SKM-1 (cell line): Measurements from ENCODE around the gene CALR.
"Not testable (repeated sequence)": the region's sequence is repeated elsewhere in the genome, so short reads cannot be mapped to it uniquely, and the experiment has no call there.

Experiments
- DNase-seq: peaks from one replicate; lab custom pipeline; 2025; ENCODE audit not compliant: unreplicated experiment; lab: John Stamatoyannopoulos, UW

The CALR gene

DNA sequence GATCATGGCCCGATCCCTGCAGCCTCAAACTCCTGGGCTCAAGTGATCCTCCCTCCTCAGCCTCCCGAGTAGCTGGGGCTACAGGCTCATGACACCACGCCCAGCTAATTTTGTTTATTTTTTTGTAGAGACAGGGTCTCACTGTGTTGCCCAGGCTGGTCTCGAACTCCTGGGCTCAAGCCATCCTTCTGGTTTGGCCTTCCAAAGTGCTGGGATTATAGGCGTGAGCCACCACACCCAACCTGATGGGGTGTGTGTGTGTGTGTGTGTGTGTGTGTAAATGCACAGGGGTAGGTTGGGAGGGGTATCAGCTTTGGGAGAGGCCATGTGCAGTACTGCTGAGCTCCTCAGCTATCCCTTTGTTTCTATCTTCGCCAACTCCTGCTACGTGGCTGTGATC is 37.7 kb downstream of the CALR start:
- DNase-seq: not testable (repeated sequence)

DNA sequence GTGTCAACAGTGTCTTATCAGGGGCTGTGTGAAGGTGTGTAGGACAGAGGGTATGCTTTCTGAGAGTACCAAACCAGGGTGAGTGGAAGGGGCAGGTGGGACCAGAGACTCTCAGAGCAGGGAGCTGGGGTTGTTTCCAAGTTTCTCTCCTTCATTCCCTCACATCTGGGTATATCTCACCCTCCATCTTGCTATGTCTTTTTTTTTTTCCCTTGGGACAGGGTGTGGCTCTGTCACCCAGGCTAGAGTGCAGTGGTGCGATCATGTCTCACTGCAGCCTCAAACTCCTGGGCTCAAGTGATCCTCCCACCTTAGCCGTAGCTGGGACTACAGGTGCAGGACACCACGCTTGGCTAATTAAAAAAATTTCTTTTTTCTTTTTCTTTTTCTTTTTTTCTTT is 41.6 kb downstream of the CALR start:
- DNase-seq: no peak

- DNase-seq: no peak
Measured at GRCh38 chr19:12982648-12983047, 44.2 kb downstream of the CALR start.

DNA sequence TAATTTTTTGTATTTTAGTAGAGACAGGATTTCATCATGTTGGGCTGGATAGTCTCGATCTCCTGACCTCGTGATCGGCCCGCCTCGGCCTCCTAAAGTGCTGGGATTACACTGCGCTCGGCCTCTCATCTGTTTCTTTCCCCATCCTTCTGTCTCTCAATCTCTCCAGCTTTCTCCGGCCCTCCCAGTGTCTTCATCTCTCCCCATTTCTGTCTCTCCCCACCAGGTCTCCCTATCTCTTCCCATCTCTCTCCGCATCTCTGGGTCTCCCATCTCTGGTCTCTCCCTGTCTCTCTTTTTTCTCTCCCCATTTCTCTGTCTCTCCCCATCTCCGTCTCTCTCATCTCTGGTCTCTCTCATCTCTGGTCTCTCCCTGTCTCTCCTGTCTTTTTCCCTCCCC is 44.7 kb downstream of the CALR start:
- no peak for DNase-seq

DNA sequence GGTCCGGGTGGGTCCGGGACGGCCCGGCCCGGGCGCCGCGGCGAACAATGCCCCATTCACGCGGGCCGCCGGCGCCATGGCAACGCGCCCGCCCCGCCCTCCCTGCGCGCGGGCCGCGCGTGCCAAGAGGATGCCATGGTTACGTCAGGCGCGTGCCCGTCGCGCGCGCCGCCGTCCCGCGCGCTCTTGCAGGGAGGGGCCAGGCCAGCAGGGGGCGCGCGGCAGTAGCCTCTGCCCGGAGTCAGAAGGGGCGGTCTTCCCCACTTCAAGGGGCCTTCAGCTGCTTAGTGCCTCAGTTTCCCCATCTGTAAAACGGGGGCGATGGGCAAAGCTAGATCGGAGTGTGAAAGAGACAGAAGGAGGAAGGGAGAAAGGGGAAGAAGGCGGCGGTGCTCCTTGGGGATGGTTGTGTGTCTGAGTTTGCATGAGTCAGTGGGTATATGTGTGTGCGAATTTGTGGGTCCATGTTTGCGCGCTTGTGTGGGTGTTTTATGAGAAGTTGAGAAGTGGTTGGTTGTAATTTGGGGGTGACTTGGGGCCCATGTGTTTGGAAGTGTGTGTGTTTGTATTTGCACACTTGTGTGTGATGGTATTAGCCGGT is 45.2 kb downstream of the CALR start:
- DNase-seq: peak; percentile 19

DNA sequence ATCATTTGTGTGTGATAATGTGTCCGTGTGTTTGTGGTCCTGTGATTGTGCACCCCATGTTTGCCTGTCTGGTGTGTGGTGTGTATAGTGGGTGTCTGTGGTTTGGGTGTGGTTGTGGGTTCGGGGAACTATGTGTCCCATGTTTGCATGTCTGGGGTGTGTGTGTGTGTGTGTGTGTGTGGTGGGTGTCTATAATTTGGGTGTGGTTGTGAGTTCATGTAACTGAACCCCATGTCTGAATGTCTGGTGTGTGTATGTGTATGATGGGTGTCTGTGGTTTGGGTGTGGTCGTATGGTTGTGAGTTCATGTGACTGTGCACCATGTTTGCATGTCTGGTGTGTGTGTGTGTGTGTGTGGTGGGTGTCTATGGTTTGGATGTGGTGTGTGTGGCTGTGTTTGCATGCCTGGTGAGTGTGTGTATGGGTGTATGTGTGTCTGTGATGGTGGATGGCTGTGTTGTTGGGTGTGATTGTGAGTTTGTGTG is 45.8 kb downstream of the CALR start:
- DNase-seq: no peak

- no peak for DNase-seq
Measured at GRCh38 chr19:12984683-12985048, 46.3 kb downstream of the CALR start.

DNA sequence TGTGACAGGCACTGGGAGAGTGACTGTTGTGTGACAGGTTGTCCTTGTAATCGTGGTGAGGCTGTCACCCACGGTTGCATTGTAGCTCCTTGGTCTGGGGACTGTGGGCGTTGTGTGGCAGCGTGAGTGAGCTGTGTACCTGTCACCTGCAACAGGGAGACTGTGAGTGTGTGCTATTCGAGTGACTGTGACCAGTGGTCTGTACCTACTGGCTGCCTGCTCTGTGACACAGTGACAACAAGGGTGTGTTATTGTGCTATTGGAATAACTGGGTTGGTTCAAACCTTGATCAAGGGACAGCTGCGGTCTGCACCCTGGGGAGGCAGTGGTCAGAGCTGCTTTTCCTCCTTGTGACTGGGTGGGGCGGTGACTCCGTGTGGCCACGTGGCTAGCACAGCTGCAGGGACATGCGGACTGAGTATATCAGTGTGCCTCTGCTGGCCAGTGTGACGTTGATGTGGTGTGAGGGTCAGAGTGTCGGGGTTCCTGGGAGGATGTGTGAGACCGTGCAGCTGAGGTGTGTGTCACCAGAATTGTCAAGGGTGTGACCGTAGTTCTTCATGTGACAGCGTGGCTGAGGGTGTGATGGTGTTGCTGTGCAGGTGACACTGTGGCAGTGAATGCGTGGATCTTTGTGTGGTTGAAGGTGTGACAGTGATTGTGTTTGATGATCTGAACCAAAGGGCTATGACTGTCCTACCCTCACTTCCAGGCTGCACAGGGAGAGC is 46.8 kb downstream of the CALR start:
- no peak for DNase-seq

- DNase-seq: no peak
Measured at GRCh38 chr19:12986726-12987125, 48.3 kb downstream of the CALR start.

DNA sequence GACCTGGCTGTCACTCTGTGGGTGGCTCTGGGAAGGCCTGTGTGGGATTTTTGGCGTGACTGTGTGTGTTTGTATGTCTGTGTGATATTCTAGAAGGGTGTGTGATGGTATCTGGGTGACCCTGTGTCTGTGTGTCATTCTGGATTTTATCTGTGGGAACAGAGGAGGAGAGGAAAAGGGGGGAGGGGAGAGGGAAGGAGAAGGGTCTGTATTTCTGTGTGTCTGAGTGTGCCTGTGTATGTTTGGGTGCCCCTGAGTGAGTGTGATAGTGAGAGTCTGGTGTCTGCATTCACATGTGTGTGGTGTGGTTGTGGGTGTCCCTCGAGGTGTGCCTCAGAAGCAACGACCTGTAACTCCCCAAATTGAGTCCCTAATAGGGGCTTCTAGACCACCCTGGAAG is 48.8 kb downstream of the CALR start:
- no peak for DNase-seq

- DNase-seq: no peak
Measured at GRCh38 chr19:12987781-12988180, 49.4 kb downstream of the CALR start.

- no peak for DNase-seq
Measured at GRCh38 chr19:12990431-12990830, 52.0 kb downstream of the CALR start.

GRCh38 chr19:12990853-12991252 is 52.4 kb downstream of the CALR start:
- no peak for DNase-seq

- DNase-seq: no peak
Measured at GRCh38 chr19:12991296-12991695, 52.9 kb downstream of the CALR start.

DNA sequence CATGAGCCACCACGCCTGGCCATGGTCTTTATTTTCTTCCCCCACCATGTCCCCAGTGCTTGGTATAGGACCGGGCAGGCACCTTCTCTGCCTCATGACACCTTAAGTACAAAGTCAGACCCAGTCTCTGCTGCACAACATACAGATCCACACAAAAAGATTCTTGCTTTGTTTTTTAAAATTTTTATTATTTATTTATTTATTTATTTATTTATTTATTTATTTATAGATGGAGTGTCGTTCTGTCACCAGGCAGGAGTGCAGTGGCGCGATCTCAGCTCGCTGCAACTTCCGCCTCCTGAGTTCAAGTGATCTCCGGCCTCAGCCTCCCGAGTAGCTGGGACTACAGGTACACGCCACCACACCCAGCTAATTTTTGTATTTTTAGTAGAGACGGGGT is 54.3 kb downstream of the CALR start:
- no peak for DNase-seq

DNA sequence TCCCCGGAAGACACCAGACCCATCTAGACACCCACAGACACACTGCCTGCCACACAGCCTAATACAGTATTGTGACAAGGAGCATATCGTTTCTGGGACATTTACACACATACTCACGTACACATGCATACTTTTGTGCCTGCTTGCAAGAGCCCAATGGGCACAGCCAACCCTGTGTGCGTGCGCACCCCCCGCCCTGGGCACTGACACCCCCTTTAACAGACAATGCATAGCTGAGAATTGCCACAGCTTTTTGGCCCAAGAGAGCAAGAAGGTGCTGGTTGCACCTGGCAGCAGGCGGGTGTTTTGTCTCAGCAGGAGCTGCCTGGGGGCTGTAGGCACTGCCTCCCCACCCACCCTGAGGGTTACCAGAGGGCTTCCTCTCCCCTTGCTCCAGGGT is 55.2 kb downstream of the CALR start:
- DNase-seq: no peak
